HepG2 (cell line): ENCODE measurements around the gene HOXA4. TPM values are rescaled to one million over a fixed set of nuclear protein-coding genes. Genes with fewer than 3 reads are reported as not detected.

Experiments
- ADNP ChIP-seq: sonication (generic); formaldehyde crosslinking; IDR thresholded peaks from 2 replicates; pipeline ENCODE4 v1.4.0; 2020; ENCODE audit warnings: missing genetic modification reagents
- ARNTL ChIP-seq: sonication (generic); formaldehyde crosslinking; IDR thresholded peaks from 2 replicates; pipeline ENCODE4 v1.4.0; 2020; ENCODE audit warnings: mild to moderate bottlenecking, missing genetic modification reagents
- ASH2L ChIP-seq: fragments of 300-600, 200-600 bp; sonication (generic); IDR thresholded peaks from 2 replicates; pipeline ENCODE4 v1.7.0; 2017; ENCODE audit warnings: low read depth, mild to moderate bottlenecking, moderate library complexity, mixed read lengths, low read length; ENCODE audit not compliant: insufficient read length
- DNMT1 ChIP-seq: sonication (generic); formaldehyde crosslinking; IDR thresholded peaks from 2 replicates; pipeline ENCODE4 v1.5.1; 2020; ENCODE audit warnings: mild to moderate bottlenecking, missing genetic modification reagents
- KLF6 ChIP-seq: IDR thresholded peaks from 2 replicates; pipeline ENCODE4 v1.8.0; 2016; ENCODE audit warnings: missing biosample characterization, missing genetic modification reagents
- NKX3-1 ChIP-seq: sonication (generic); formaldehyde crosslinking; IDR thresholded peaks from 2 replicates; pipeline ENCODE4 v1.5.0; 2020; ENCODE audit warnings: missing genetic modification reagents
- PCBP1 ChIP-seq: fragments of 200-400 bp; formaldehyde crosslinking; IDR thresholded peaks from 2 replicates; pipeline ENCODE4 v1.6.1; 2017; ENCODE audit warnings: mild to moderate bottlenecking, low read depth, low read length, borderline replicate concordance
- PRPF4 ChIP-seq: fragments of 200-400 bp; formaldehyde crosslinking; IDR thresholded peaks from 2 replicates; pipeline ENCODE4 v1.6.1; 2016; ENCODE audit warnings: low read length, low read depth; ENCODE audit not compliant: poor library complexity, severe bottlenecking
- RBM22 ChIP-seq: fragments of 200-400 bp; formaldehyde crosslinking; optimal IDR thresholded peaks from 2 replicates; pipeline ENCODE3; 2017; ENCODE audit warnings: mild to moderate bottlenecking, low read length, moderate library complexity
- TAF15 ChIP-seq: fragments of 200-400 bp; formaldehyde crosslinking; IDR thresholded peaks from one replicate; pipeline ENCODE4 v1.6.1; 2018; ENCODE audit warnings: mild to moderate bottlenecking, low read depth, low read length; ENCODE audit not compliant: poor library complexity, severe bottlenecking
- TCF12 ChIP-seq, 2 experiments: fragments of 450-650 bp in 1 of 2; sonication (generic) in 1 of 2; formaldehyde crosslinking in 1 of 2; IDR thresholded peaks; 2 replicates each; pipeline versions ENCODE4 v1.6.1 to v1.8.0; 2017 to 2022; ENCODE audit warnings: antibody characterized with exemption in 1 of 2, mild to moderate bottlenecking in 1 of 2, missing genetic modification reagents in 1 of 2, moderate library complexity in 1 of 2
- ZBTB38 ChIP-seq: sonication (generic); formaldehyde crosslinking; IDR thresholded peaks from 2 replicates; pipeline ENCODE4 v1.5.1; 2020; ENCODE audit warnings: mild to moderate bottlenecking, missing genetic modification reagents
- ZMAT3 ChIP-seq: sonication (generic); formaldehyde crosslinking; conservative IDR thresholded peaks from 2 replicates; pipeline ENCODE4 v1.7.0; 2021; ENCODE audit warnings: missing genetic modification reagents
- ZNF234 ChIP-seq: sonication (generic); formaldehyde crosslinking; conservative IDR thresholded peaks from 2 replicates; pipeline ENCODE4 v1.5.1; 2020; ENCODE audit warnings: mild to moderate bottlenecking, missing genetic modification reagents
- ZNF414 ChIP-seq: sonication (generic); formaldehyde crosslinking; IDR thresholded peaks from 2 replicates; pipeline ENCODE4 v1.5.0; 2020; ENCODE audit warnings: missing genetic modification reagents
- ZNF878 ChIP-seq: sonication (generic); formaldehyde crosslinking; IDR thresholded peaks from 2 replicates; pipeline ENCODE4 v1.8.1; 2023; ENCODE audit warnings: mild to moderate bottlenecking, missing genetic modification reagents, moderate library complexity
- polyA plus RNA-seq, 8 experiments: library from polyadenylated mRNA; depleted of rRNA in 3 of 8; stranded (reverse) in 7 of 8; unstranded in 1 of 8; fragments of >200 nt; fragmentation: Illumina TruSeq in 4 of 8; extraction: Trizol in 4 of 8; gene quantifications; 2 replicates each; pipeline versions ENCODE4 v1.2.1 to v1.2.3, GENCODE V29; 2011 to 2016; ENCODE audit warnings: low read depth in 4 of 8, missing spikeins in 1 of 8, mixed read lengths in 1 of 8; ENCODE audit not compliant: insufficient read depth in 1 of 8
- total RNA-seq, 5 experiments: library from RNA; depleted of rRNA; stranded (reverse); fragments of >200 nt; fragmentation: Illumina TruSeq; extraction: Trizol; gene quantifications; 2 replicates each; pipeline ENCODE4 v1.2.3, GENCODE V29; 2016; ENCODE audit warnings: low read depth in 1 of 5
- TF ChIP-seq, protein P1 (sequence below): sonication (generic); formaldehyde crosslinking; IDR thresholded peaks from 2 replicates; pipeline ENCODE4 v1.4.0; 2020; ENCODE audit warnings: missing genetic modification reagents, borderline replicate concordance
- TF ChIP-seq, protein P2 (sequence below): sonication (generic); formaldehyde crosslinking; IDR thresholded peaks from 2 replicates; pipeline ENCODE4 v1.8.1; 2023; ENCODE audit warnings: mild to moderate bottlenecking, moderate library complexity, missing genetic modification reagents

HOXA4 gene
- total and polyA plus RNA-seq, 2 of the 13 experiments (the other 11 are each of a cell fraction or from before 2014, with no cell fraction given), result 2.4 to 5.4 TPM

GRCh38 chr7:27128776-27129728 lies 1.5 kb downstream of the HOXA4 start (continued):
- no peak for TF ChIP-seq NKX3-1 (CRISPR knock-in tag)
- TF ChIP-seq, protein P1, sequence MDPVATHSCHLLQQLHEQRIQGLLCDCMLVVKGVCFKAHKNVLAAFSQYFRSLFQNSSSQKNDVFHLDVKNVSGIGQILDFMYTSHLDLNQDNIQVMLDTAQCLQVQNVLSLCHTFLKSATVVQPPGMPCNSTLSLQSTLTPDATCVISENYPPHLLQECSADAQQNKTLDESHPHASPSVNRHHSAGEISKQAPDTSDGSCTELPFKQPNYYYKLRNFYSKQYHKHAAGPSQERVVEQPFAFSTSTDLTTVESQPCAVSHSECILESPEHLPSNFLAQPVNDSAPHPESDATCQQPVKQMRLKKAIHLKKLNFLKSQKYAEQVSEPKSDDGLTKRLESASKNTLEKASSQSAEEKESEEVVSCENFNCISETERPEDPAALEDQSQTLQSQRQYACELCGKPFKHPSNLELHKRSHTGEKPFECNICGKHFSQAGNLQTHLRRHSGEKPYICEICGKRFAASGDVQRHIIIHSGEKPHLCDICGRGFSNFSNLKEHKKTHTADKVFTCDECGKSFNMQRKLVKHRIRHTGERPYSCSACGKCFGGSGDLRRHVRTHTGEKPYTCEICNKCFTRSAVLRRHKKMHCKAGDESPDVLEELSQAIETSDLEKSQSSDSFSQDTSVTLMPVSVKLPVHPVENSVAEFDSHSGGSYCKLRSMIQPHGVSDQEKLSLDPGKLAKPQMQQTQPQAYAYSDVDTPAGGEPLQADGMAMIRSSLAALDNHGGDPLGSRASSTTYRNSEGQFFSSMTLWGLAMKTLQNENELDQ (CRISPR knock-in tag), result no peak
- TF ChIP-seq, protein P2, sequence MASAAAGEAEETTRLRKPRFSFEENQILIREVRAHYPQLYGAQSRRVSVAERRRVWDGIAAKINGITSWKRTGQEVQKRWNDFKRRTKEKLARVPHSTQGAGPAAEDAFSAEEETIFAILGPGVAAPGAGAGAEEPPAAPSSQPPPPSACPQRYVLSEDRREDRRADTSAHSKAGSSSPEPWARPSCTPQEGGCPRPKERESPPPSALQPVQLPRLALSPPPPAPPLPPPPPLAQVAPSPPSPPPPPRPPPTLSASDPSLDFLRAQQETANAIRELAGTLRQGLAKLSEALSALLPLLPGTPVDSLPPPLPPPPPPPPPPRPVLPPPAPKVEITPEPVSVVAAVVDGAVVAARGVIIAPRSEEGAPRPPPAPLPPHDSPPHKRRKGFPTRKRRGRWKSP (CRISPR knock-in tag), result 0 out of 2 replicates have a peak, but pooled peaks have one; percentile 19
- TF ChIP-seq ZNF414 (CRISPR knock-in tag), result no peak
- no peak for TF ChIP-seq ASH2L
- TF ChIP-seq ZMAT3 (CRISPR knock-in tag), result no peak
- no peak for TF ChIP-seq ZNF234
- TF ChIP-seq ARNTL (CRISPR knock-in tag), result no peak
- no peak for TF ChIP-seq PRPF4
- no peak for TF ChIP-seq DNMT1 (CRISPR knock-in tag)
- TF ChIP-seq ADNP (CRISPR knock-in tag), result no peak
- no peak for TF ChIP-seq TCF12 (IDR thresholded peaks at IDR 0.05)
- no peak for TF ChIP-seq TCF12 (CRISPR knock-in tag; IDR thresholded peaks at IDR 0.05)
- TF ChIP-seq KLF6 (CRISPR knock-in tag), result no peak
- peak; percentile 14; the same call in 1 of the 2 replicates for TF ChIP-seq ZBTB38
- TF ChIP-seq TAF15, result no peak
- TF ChIP-seq RBM22, result no peak
- TF ChIP-seq ZNF878, result no peak
- peak; percentile 63; the same call in 1 of the 2 replicates for TF ChIP-seq PCBP1
